WTC11 (cell line): Measurements from ENCODE around the gene DBT. TPM values are rescaled to one million over a fixed set of nuclear protein-coding genes. Genes with fewer than 3 reads are reported as not detected.
A peak's percentile ranks its signal among the peaks of the same experiment; 100 is the strongest.
"Not testable (repeated sequence)": the region's sequence is repeated elsewhere in the genome, so short reads cannot be mapped to it uniquely, and the experiment has no call there.

Experiments used
- ATAC-seq: fragments of 200-7000 bp; cut with Tn5 transposase; 2 replicates; pipeline ENCODE4 v1.10.0; 2021; ENCODE audit warnings: mild to moderate bottlenecking, moderate library complexity
- CTCF ChIA-PET: fragments of 300-600 bp; sonication (Branson Sonifier 250); formaldehyde crosslinking; loops from one replicate; lab custom pipeline; 2021; ENCODE audit warnings: antibody characterized with exemption; lab: Charles Lee
- POLR2A ChIA-PET: fragments of 350-600 bp; sonication (Branson Sonifier 250); formaldehyde crosslinking; loops from one replicate; lab custom pipeline; 2021; ENCODE audit warnings: antibody characterized with exemption; lab: Charles Lee
- DNase-seq: peaks from one replicate; pipeline ENCODE4 v3.0.0; 2021; ENCODE audit warnings: low spot score
- H3K27ac Mint-ChIP-seq: 2 replicates; pipeline ENCODE4 v1.8.0; 2021; ENCODE audit warnings: mixed read lengths
- H3K27me3 Mint-ChIP-seq: 2 replicates; pipeline ENCODE4 v1.8.0; 2021; ENCODE audit warnings: low read depth, mild to moderate bottlenecking, moderate library complexity, mixed read lengths
- H3K36me3 Mint-ChIP-seq: 2 replicates; pipeline ENCODE4 v1.8.0; 2021; ENCODE audit warnings: mixed read lengths
- H3K4me1 Mint-ChIP-seq: 2 replicates; pipeline ENCODE4 v1.8.0; 2022; ENCODE audit warnings: mixed read lengths
- H3K4me3 Mint-ChIP-seq: 2 replicates; pipeline ENCODE4 v1.8.0; 2021; ENCODE audit warnings: mild to moderate bottlenecking, moderate library complexity, mixed read lengths
- H3K9me3 Mint-ChIP-seq: 2 replicates; pipeline ENCODE4 v1.8.0; 2021; ENCODE audit warnings: mixed read lengths
- ATF1 ChIP-seq: sonication (generic); formaldehyde crosslinking; IDR thresholded peaks from 2 replicates; pipeline ENCODE4 v1.8.1; 2023; ENCODE audit warnings: mild to moderate bottlenecking, moderate library complexity, missing genetic modification reagents
- CREB1 ChIP-seq: sonication (generic); formaldehyde crosslinking; IDR thresholded peaks from 2 replicates; pipeline ENCODE4 v1.8.0; 2023; ENCODE audit warnings: mild to moderate bottlenecking, missing genetic modification reagents
- ESRRA ChIP-seq: sonication (generic); formaldehyde crosslinking; IDR thresholded peaks from 2 replicates; pipeline ENCODE4 v1.8.1; 2022; ENCODE audit warnings: mild to moderate bottlenecking, missing genetic modification reagents, borderline replicate concordance
- FOXJ3 ChIP-seq: sonication (generic); formaldehyde crosslinking; IDR thresholded peaks from 2 replicates; pipeline ENCODE4 v1.9.0; 2021; ENCODE audit warnings: missing genetic modification reagents, mild to moderate bottlenecking, borderline replicate concordance
- FOXK1 ChIP-seq: sonication (generic); formaldehyde crosslinking; IDR thresholded peaks from 2 replicates; pipeline ENCODE4 v1.8.0; 2022; ENCODE audit warnings: mild to moderate bottlenecking, moderate library complexity, missing genetic modification reagents
- NFE2L1 ChIP-seq: sonication (generic); formaldehyde crosslinking; IDR thresholded peaks from 2 replicates; pipeline ENCODE4 v1.8.1; 2023; ENCODE audit warnings: missing genetic modification reagents
- SP1 ChIP-seq: sonication (generic); formaldehyde crosslinking; conservative IDR thresholded peaks from 2 replicates; pipeline ENCODE4 v1.8.1; 2022; ENCODE audit warnings: missing genetic modification reagents
- TEAD1 ChIP-seq: sonication (generic); formaldehyde crosslinking; IDR thresholded peaks from 2 replicates; pipeline ENCODE4 v1.8.0; 2022; ENCODE audit warnings: mild to moderate bottlenecking, missing genetic modification reagents
- ZNF232 ChIP-seq: sonication (generic); formaldehyde crosslinking; IDR thresholded peaks from 2 replicates; pipeline ENCODE4 v1.8.0; 2022; ENCODE audit warnings: mild to moderate bottlenecking, missing genetic modification reagents
- ZNF317 ChIP-seq: sonication (generic); formaldehyde crosslinking; IDR thresholded peaks from 2 replicates; pipeline ENCODE4 v1.8.1; 2023; ENCODE audit warnings: low read depth, mild to moderate bottlenecking, moderate library complexity, missing genetic modification reagents, borderline replicate concordance
- ZNF416 ChIP-seq: fragments of 250-450 bp; sonication (Bioruptor Pico); IDR thresholded peaks from 2 replicates; pipeline ENCODE4 v1.9.0; 2021; ENCODE audit warnings: mild to moderate bottlenecking, inconsistent platforms
- ZNF671 ChIP-seq: fragments of 250-450 bp; sonication (Bioruptor Pico); IDR thresholded peaks from 2 replicates; pipeline ENCODE4 v1.8.0; 2021; ENCODE audit warnings: mild to moderate bottlenecking
- total RNA-seq: library from RNA; stranded (reverse); gene quantifications from 3 replicates; pipeline ENCODE4 v1.2.3, GENCODE V29; 2021
- TF ChIP-seq, protein P1 (sequence below): sonication (generic); formaldehyde crosslinking; IDR thresholded peaks from 2 replicates; pipeline ENCODE4 v1.8.0; 2023; ENCODE audit warnings: missing genetic modification reagents, mild to moderate bottlenecking, borderline replicate concordance
- TF ChIP-seq, protein P2 (sequence below): sonication (generic); formaldehyde crosslinking; IDR thresholded peaks from 2 replicates; pipeline ENCODE4 v1.8.0; 2022; ENCODE audit warnings: mild to moderate bottlenecking, missing genetic modification reagents
- TF ChIP-seq, protein P3 (sequence below): sonication (generic); formaldehyde crosslinking; IDR thresholded peaks from 2 replicates; pipeline ENCODE4 v1.8.0; 2022; ENCODE audit warnings: mild to moderate bottlenecking, missing genetic modification reagents
- TF ChIP-seq, protein P4 (sequence below): sonication (generic); formaldehyde crosslinking; IDR thresholded peaks from 2 replicates; pipeline ENCODE4 v1.8.1; 2022; ENCODE audit warnings: low read depth, missing genetic modification reagents, borderline replicate concordance
- TF ChIP-seq, protein P5 (sequence below): fragments of 200-600 bp; IDR thresholded peaks from 2 replicates; pipeline ENCODE4 v1.8.0; 2022; ENCODE audit warnings: antibody characterized with exemption

The DBT gene
- total RNA-seq, 1 experiment from 2014 or later = 20.1 TPM

DNA sequence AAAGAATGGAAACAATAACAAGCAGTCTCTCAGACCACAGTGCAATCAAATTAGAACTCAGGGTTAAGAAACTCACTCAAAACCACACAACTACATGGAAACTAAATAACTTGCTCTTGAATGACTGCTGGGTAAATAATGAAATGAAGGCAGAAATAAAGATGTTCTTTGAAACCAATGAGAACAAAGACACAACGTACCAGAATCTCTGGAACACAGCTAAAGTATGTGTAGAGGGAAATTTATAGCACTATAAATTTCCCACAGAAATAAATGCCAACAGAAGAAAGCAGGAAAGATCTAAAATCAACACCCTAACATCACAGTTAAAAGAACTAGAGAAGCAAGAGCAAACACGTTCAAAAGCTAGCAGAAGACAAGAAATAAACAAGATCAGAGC lies 46.9 kb downstream of the DBT start:
- CTCF ChIA-PET, H3K27me3 Mint-ChIP-seq, DNase-seq, H3K4me3 Mint-ChIP-seq, ATAC-seq, POLR2A ChIA-PET, H3K27ac Mint-ChIP-seq: not testable (repeated sequence)
- H3K9me3 Mint-ChIP-seq = peaks cover 13% of the 10 kb centered on the region
- H3K4me1 Mint-ChIP-seq = peaks cover 11% of the 10 kb centered on the region
- H3K36me3 Mint-ChIP-seq = peaks cover 55% of the 10 kb centered on the region

DNA sequence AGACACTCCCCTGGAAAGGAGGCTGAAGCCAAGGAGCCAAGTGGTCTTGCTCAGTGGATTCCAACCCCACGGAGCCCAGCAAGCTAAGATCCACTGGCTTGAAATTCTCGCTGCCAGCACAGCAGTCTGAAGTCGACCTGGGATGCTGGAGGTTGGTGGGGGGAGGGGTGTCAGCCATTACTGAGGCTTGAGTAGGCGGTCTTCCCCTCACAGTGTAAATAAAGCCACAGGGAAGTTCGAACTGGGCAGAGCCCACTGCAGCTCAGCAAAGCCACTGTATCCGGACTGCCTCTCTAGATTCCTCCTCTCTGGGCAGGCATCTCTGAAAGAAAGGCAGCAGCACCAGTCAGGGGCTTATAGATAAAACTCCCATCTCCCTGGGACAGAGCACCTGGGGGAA lies 49.6 kb downstream of the DBT start:
- Mint-ChIP-seq H3K4me1 (peaks cover 11% of the 10 kb centered on the region), H3K36me3 (peaks cover 56% of the 10 kb centered on the region)
- peak; percentile 57 for DNase-seq
- H3K9me3 Mint-ChIP-seq, H3K27ac Mint-ChIP-seq, H3K27me3 Mint-ChIP-seq, H3K4me3 Mint-ChIP-seq, POLR2A ChIA-PET: not testable (repeated sequence)
- CTCF ChIA-PET = interaction anchor here (0.8 kb wide), 1 partner anchor 153 kb away, joined by 3 read pairs; the partner anchor contains the start of gene CDC14A
- peak; percentile 24; the same call in 1 of the 2 replicates for ATAC-seq

DNA sequence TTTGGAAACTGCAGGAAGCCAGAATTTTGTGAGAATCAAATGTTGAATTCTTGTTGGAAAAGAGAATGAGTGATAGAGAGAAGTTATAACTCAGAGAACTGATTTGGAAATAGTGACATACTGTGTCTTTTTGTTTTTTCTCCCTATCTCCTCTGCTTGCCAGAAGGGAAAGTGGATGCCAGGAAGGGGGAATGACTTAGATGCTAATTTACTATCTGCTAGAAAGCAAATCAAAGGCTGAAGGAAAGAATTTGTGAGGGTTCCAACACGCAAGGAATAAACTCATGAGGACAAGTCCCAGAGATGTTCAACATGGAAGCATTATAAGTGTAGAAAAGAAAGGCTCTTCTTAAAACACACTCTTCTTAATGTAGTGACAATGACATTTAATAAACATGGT lies 51.0 kb downstream of the DBT start:
- peaks cover 46% of the 10 kb centered on the region for H3K36me3 Mint-ChIP-seq
- no peaks in the 10 kb centered on the region for H3K27me3 Mint-ChIP-seq
- no peaks in the 10 kb centered on the region for H3K9me3 Mint-ChIP-seq
- H3K4me1 Mint-ChIP-seq = peaks cover 11% of the 10 kb centered on the region
- ATAC-seq (no peak), DNase-seq (no peak)
- TF ChIP-seq ZNF317 (CRISPR knock-in tag) (no peak), ZNF416 (CRISPR knock-in tag) (no peak), CREB1 (CRISPR knock-in tag) (no peak), FOXK1 (no peak), NFE2L1 (CRISPR knock-in tag) (no peak), ZNF232 (no peak), ATF1 (CRISPR knock-in tag) (no peak), TEAD1 (CRISPR knock-in tag) (no peak)
- TF ChIP-seq, protein P1, sequence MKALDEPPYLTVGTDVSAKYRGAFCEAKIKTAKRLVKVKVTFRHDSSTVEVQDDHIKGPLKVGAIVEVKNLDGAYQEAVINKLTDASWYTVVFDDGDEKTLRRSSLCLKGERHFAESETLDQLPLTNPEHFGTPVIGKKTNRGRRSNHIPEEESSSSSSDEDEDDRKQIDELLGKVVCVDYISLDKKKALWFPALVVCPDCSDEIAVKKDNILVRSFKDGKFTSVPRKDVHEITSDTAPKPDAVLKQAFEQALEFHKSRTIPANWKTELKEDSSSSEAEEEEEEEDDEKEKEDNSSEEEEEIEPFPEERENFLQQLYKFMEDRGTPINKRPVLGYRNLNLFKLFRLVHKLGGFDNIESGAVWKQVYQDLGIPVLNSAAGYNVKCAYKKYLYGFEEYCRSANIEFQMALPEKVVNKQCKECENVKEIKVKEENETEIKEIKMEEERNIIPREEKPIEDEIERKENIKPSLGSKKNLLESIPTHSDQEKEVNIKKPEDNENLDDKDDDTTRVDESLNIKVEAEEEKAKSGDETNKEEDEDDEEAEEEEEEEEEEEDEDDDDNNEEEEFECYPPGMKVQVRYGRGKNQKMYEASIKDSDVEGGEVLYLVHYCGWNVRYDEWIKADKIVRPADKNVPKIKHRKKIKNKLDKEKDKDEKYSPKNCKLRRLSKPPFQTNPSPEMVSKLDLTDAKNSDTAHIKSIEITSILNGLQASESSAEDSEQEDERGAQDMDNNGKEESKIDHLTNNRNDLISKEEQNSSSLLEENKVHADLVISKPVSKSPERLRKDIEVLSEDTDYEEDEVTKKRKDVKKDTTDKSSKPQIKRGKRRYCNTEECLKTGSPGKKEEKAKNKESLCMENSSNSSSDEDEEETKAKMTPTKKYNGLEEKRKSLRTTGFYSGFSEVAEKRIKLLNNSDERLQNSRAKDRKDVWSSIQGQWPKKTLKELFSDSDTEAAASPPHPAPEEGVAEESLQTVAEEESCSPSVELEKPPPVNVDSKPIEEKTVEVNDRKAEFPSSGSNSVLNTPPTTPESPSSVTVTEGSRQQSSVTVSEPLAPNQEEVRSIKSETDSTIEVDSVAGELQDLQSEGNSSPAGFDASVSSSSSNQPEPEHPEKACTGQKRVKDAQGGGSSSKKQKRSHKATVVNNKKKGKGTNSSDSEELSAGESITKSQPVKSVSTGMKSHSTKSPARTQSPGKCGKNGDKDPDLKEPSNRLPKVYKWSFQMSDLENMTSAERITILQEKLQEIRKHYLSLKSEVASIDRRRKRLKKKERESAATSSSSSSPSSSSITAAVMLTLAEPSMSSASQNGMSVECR (CRISPR knock-in tag) = no peak
- TF ChIP-seq, protein P2, sequence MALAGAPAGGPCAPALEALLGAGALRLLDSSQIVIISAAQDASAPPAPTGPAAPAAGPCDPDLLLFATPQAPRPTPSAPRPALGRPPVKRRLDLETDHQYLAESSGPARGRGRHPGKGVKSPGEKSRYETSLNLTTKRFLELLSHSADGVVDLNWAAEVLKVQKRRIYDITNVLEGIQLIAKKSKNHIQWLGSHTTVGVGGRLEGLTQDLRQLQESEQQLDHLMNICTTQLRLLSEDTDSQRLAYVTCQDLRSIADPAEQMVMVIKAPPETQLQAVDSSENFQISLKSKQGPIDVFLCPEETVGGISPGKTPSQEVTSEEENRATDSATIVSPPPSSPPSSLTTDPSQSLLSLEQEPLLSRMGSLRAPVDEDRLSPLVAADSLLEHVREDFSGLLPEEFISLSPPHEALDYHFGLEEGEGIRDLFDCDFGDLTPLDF (CRISPR knock-in tag) = no peak
- TF ChIP-seq, protein P3, sequence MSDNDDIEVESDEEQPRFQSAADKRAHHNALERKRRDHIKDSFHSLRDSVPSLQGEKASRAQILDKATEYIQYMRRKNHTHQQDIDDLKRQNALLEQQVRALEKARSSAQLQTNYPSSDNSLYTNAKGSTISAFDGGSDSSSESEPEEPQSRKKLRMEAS (CRISPR knock-in tag) = no peak
- H3K4me3 Mint-ChIP-seq = no peak overlapping the region
- no peak overlapping the region for H3K27ac Mint-ChIP-seq
- CTCF ChIA-PET = no interaction called here
- POLR2A ChIA-PET = no interaction called here

DNA sequence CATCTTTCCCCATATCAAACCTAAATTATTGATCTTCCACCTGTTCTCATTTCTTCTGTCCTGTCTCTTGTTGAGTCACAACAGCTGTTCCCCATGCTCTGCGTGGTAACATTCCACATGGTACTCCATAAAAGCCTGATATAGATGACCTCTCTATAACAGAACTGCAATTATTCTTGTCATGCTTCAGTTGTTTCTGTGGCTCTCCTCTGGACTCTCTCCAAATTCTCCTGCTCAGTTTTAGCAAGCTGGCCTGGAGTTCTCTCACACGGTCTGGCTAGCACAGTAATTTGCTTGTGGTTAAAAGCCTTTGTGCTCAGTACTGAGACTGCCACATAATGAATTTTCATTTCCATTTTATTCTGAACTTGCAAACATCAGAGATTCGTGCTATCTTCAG lies 61.0 kb downstream of the DBT start:
- Mint-ChIP-seq H3K36me3 (no peaks in the 10 kb centered on the region), H3K27me3 (no peaks in the 10 kb centered on the region), H3K27ac (no peak overlapping the region), H3K4me3 (no peak overlapping the region), H3K9me3 (no peaks in the 10 kb centered on the region), H3K4me1 (no peaks in the 10 kb centered on the region)
- TF ChIP-seq ESRRA (CRISPR knock-in tag) (no peak), SP1 (CRISPR knock-in tag) (no peak), ZNF671 (CRISPR knock-in tag) (no peak), ZNF317 (CRISPR knock-in tag) (no peak), FOXJ3 (CRISPR knock-in tag) (no peak)
- TF ChIP-seq, protein P4, sequence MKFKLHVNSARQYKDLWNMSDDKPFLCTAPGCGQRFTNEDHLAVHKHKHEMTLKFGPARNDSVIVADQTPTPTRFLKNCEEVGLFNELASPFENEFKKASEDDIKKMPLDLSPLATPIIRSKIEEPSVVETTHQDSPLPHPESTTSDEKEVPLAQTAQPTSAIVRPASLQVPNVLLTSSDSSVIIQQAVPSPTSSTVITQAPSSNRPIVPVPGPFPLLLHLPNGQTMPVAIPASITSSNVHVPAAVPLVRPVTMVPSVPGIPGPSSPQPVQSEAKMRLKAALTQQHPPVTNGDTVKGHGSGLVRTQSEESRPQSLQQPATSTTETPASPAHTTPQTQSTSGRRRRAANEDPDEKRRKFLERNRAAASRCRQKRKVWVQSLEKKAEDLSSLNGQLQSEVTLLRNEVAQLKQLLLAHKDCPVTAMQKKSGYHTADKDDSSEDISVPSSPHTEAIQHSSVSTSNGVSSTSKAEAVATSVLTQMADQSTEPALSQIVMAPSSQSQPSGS = no peak
- TF ChIP-seq, protein P5, sequence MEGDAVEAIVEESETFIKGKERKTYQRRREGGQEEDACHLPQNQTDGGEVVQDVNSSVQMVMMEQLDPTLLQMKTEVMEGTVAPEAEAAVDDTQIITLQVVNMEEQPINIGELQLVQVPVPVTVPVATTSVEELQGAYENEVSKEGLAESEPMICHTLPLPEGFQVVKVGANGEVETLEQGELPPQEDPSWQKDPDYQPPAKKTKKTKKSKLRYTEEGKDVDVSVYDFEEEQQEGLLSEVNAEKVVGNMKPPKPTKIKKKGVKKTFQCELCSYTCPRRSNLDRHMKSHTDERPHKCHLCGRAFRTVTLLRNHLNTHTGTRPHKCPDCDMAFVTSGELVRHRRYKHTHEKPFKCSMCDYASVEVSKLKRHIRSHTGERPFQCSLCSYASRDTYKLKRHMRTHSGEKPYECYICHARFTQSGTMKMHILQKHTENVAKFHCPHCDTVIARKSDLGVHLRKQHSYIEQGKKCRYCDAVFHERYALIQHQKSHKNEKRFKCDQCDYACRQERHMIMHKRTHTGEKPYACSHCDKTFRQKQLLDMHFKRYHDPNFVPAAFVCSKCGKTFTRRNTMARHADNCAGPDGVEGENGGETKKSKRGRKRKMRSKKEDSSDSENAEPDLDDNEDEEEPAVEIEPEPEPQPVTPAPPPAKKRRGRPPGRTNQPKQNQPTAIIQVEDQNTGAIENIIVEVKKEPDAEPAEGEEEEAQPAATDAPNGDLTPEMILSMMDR = no peak
- ChIA-PET POLR2A (no interaction called here), CTCF (no interaction called here)
- no peak; the same call in 1 of the 2 replicates for ATAC-seq
- no peak for DNase-seq
